DMS 273 (cell line): ENCODE measurements around the gene IGFN1.

Source experiments
- DNase-seq: peaks from one replicate; lab custom pipeline; 2025; ENCODE audit not compliant: unreplicated experiment; lab: John Stamatoyannopoulos, UW

Gene IGFN1

GRCh38 chr1:201215531-201216357, 25.1 kb downstream of the IGFN1 start:
- no peak for DNase-seq

- DNase-seq: no peak
Observed at GRCh38 chr1:201216395-201217085, 25.9 kb downstream of the IGFN1 start.

DNA sequence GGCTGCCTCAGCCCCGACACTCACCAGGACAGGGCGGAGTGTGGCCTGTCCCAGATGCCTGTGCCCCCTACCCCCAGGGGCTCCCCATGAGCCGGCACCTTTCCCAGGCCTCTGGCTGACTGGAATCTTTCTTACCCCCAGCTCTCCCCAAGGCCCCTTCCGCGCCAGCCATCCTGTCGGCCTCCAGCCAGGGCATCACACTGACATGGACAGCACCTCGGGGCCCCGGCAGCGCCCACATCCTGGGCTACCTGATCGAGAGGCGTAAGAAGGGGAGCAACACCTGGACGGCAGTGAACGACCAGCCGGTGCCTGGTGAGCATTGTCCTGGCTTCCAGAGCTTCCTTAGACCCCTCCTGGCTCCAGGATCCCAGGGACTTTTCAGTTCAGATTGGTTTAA, 26.5 kb downstream of the IGFN1 start:
- DNase-seq: no peak

GRCh38 chr1:201217851-201218250, 27.2 kb downstream of the IGFN1 start:
- no peak for DNase-seq

DNA sequence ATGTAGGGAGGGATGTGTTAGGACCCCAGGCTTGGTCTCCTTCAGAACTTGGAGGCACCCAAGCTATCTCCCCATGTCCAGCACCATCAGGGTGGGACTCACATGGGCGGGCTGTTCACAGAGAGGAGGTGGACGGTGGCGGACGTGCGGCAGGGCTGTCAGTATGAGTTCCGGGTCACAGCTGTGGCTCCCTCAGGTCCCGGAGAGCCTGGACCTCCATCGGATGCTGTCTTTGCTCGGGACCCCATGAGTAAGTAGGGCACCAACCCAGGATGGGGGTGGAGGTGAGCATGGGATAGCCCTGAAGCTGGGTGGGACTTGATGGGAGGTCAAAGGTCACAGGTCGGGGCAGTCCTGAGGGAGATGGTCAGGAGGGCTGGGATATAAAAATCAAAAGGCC, 27.8 kb downstream of the IGFN1 start:
- DNase-seq: no peak

DNA sequence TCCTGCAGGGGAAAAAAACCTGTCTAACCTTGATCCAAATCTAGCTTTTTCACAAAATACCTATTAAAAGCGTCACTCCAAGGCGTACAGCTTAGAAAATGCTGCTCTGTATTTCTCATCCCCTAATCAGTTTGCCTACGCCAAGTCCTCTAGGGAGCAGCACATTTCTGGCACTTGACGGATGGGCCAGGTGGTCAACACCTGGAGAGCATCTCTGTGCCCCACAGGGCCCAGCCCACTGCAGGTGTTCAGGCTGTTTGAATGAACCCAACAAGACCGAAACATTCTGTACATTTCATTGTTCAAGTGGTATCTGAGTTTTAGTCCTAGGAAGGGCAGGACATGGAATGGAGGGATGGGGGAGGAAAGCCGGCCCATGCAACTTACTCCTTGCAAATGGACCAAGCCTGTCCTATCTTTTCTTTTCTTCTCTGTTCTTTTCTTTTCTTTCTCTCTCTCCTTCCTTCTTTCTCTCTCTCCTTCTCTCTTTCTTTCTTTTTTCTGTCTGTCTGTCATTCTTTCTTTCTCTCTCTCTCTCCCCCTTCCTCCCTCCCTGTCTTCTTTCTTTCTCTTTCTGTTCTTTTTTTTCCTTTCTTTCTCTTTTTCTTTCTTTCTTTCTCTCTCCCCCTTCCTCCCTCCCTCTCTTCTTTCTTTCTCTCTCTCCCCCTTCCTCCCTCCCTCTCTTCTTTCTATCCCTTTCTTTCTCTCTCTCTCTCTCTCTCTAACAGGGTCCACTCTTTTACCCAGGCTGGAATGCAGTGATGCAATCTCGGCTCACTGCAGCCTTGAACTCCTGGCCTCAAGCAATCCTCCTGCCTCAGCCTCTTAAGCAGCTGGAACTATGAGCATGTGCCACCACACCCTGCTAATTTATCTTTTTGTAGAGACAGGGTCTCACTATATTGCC, 29.1 kb downstream of the IGFN1 start:
- no peak for DNase-seq

GRCh38 chr1:201220388-201220715, 29.7 kb downstream of the IGFN1 start:
- no peak for DNase-seq

DNA sequence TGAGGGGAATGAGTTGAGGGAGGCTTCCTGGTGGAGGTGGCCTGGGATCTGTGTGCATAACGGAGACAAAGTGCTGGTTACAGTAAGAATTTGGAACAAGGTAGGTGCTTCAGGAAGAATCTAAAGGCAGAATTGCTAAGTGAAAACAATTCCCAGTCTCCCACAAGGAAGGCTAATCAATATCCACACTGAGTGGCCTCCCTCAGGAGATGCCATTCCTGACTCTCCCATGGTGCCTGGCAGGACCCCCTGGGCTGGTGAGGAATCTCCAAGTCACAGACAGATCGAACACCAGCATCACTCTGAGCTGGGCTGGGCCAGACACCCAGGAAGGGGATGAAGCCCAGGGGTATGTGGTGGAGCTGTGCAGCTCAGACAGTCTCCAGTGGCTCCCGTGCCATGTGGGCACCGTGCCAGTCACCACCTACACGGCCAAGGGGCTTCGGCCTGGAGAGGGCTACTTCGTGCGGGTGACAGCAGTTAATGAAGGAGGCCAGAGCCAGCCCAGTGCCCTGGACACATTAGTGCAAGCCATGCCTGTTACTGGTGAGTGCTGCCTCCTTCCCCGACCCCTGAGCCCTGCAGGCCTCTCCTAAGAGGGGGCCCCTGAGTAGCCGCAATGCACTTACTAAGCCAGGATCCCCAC, 30.7 kb downstream of the IGFN1 start:
- DNase-seq: no peak

GRCh38 chr1:201222125-201222524, 31.5 kb downstream of the IGFN1 start:
- no peak for DNase-seq

- no peak for DNase-seq
Observed at GRCh38 chr1:201223852-201224665, 33.4 kb downstream of the IGFN1 start.

DNA sequence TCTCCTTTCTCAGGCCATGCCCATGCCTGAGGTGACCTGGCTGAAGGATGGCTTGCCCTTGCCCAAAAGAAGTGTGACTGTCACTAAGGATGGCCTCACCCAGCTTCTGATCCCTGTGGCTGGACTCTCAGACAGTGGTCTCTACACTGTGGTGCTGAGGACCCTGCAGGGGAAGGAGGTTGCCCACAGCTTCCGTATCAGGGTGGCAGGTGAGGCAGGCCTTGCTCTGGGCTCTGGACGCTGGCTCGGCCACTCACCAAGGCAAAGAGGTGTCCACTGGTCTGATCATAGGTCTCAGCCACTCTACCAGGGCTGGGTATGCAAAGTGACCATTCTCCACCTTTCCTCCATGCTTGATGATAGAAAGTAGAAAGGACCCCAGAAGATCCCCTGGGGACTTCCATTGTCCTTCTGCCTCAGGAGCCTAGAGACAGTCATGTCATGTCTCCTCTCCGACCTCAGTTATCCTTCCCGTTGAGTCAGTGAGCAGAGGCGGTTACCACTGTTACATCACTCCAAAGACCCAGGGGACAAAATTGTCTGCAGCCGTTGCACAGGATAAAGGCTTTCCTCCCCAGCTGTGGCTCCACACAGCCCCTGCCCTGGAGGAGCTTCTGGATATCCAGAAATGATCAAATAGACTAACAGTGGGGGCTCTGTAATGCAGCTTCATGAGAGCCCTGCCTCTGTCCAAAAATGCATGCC, 34.2 kb downstream of the IGFN1 start:
- no peak for DNase-seq

DNA sequence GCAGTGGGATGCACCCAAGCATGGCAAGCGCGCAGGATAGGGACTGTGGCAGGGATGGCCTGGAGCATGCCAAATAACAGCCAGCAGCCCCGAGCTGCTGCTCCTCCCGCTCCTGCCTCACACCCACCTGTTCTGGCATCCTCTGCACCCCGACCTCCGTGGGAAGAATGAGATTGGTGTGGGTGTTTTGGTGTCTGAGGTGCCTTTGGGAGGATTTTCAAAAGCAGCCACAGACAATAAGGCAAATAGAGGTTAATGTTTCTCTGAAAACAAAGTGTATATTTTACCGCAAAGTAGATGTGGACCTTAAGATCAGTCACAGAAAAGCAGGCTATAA, 35.5 kb downstream of the IGFN1 start:
- no peak for DNase-seq

DNA sequence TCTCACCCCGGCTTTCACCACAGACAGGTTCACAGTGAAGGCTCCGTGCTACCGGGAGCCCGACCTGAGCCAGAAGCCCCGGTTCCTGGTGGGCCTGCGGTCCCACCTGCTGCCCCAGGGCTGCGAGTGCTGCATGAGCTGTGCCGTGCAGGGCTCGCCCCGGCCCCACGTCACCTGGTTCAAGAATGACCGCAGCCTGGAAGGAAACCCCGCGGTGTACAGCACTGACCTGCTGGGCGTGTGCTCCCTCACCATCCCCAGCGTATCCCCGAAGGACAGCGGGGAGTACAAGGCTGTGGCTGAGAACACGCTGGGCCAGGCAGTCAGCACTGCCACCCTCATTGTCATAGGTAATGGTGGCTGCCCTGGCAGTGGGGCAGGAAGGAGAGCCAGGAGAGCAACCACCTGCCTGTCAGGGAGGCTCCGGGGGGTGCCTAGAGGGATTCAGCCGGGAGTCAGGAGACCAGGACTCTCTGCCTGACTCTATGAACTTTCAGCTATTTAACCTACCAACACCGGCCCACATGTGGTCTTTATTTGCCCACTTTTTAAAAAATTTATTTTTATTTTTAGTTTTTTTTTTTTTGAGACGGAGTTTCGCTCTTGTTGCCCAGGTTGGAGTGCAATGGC, 36.4 kb downstream of the IGFN1 start:
- DNase-seq: no peak

DNA sequence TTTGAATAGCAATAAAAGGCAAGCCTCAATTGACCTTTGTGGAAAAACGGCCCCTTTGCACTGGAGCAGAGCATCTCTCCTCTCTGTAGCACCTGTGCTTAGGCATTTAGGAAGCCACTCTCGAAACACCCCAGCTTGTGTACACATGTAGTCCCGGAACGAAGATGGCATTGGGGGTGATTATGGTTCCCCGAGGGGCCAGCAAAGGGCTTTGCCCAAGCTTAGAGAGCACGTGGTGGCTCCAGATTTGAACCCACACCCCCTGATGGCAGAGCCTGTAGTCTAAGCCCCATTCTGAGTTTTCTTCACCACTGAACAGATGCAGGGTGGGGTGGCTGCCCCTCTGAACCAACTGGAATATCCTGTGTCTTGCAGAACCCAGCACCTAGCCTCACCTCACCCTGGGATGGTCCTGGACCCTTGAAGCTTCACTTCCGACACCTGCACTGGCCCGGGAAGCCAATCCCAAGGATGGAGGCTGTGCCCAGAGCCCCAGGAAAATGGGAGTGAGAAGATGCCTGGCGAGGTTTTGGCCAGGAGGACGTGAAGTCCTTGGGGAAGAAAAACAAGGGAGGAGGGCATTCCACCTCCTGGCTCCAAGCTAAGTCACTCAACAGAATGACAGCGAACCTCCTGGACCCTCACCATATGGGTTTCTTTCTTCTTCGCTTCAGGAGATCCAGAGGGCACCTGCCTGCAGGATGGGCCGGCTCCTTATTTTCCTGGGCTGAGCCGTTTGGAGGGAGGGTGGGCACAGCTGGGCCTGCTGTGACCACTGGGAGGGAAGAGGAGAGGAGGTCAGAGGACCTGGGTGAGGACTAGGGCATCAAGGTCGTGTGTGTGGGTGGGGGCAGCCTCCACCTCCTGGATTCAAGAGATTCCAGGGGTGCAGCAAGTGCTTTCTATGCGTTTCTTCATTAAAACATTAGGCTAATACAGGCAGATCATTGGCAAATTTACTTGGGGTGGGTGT, 37.7 kb downstream of the IGFN1 start:
- no peak for DNase-seq

DNA sequence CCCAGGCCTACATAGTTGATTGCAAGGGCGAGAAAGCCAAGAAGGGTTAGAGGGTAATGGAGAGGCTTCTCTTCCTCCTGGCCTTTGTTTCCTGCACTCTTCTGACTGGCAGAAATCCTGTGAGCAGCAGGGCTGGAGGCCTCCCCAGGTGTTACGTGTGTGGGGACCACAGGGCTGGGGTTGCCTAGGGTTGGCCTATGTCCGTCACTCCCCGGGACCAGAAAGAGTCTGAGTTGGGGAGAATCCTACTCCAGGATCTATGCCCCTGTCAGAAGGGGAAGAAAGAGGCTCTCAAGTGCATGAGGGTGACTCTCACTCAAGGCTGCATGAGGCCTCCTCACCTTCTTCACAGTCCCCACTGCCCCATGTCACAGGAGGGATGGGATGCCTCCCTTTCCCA, 38.5 kb downstream of the IGFN1 start:
- no peak for DNase-seq

DNA sequence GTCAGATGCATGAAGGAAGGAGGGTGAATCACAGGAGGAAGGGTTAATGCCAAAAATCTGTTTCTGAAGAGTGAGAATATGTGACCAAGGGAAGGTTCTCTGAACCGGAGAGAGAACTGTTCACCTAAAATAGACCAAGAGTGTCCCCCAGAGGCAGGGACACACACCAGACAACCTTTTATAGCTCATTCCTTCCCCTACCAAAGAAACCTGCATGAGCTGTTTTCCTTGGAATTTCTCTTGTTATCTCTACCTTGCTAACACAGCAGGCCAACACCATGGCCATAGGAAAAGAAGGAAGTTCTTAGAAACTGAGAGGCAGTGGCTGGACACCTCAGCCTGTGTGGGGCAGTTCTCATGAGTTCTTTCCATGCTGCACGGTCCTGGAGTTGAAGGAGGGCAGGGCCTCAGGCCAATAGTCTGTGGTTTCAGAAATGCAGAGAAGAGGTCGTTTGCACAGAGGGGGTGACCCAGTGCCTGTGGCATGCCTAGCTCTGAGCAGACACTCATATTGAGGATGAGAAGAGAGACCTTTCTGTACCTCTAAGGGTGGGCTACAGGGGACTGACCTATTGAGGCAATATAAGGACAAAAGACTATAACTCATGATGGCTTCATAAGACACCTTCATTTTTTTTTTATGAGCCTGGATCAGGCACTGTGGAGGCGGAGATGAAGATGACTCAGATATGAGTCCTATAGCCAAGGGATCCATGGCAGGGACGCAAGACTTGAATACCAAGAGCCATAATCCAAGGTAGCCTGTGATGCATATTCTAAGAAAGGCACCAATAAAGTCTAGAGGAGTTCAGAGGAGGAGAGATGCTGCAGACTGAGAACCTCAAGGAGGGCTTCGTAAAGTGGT, 39.4 kb downstream of the IGFN1 start:
- DNase-seq: no peak

GRCh38 chr1:201230676-201231075, 40.1 kb downstream of the IGFN1 start:
- DNase-seq: no peak
